Endothelial cell (in vitro differentiated cells): Measurements from ENCODE around the gene TMEFF1. TPM values are rescaled to one million over a fixed set of nuclear protein-coding genes. Genes with fewer than 3 reads are reported as not detected.

Experiments used
- DNase-seq: peaks from one replicate; pipeline ENCODE4 v3.0.0; 2021; ENCODE audit warnings: low spot score
- H3K27ac Mint-ChIP-seq: one replicate; pipeline ENCODE4 v1.8.0; 2021; ENCODE audit warnings: mixed read lengths, inconsistent platforms; ENCODE audit not compliant: unreplicated experiment
- H3K27me3 Mint-ChIP-seq: one replicate; pipeline ENCODE4 v1.8.0; 2021; ENCODE audit warnings: mild to moderate bottlenecking, moderate library complexity, mixed read lengths, inconsistent platforms; ENCODE audit not compliant: unreplicated experiment
- H3K36me3 Mint-ChIP-seq: one replicate; pipeline ENCODE4 v1.8.0; 2021; ENCODE audit warnings: mild to moderate bottlenecking, low read depth, mixed read lengths, inconsistent platforms; ENCODE audit not compliant: unreplicated experiment
- H3K4me1 Mint-ChIP-seq: one replicate; pipeline ENCODE4 v1.8.0; 2021; ENCODE audit warnings: mild to moderate bottlenecking, mixed read lengths, inconsistent platforms; ENCODE audit not compliant: unreplicated experiment
- H3K4me3 Mint-ChIP-seq: one replicate; pipeline ENCODE4 v1.8.0; 2021; ENCODE audit warnings: mild to moderate bottlenecking, mixed read lengths, inconsistent platforms; ENCODE audit not compliant: unreplicated experiment
- H3K9me3 Mint-ChIP-seq: one replicate; pipeline ENCODE4 v1.8.0; 2021; ENCODE audit warnings: mixed read lengths, inconsistent platforms; ENCODE audit not compliant: unreplicated experiment
- total RNA-seq: library from RNA; stranded (reverse); fragmentation: NEBNext Ultra II Directional; extraction: Animal tissue kit (Norgen Biotek cat#: 25700); gene quantifications from one replicate; pipeline ENCODE4 v1.2.1, GENCODE V29; 2021; ENCODE audit not compliant: unreplicated experiment
- TF ChIP-seq, protein P1 (sequence below): fragments of 200-600 bp; sonication (generic); IDR thresholded peaks from one replicate; pipeline ENCODE4 v1.5.0; 2021; ENCODE audit warnings: antibody characterized with exemption; ENCODE audit not compliant: unreplicated experiment

TMEFF1 gene
- total RNA-seq, 1 donor from 2014 or later: 45.8 TPM

DNA sequence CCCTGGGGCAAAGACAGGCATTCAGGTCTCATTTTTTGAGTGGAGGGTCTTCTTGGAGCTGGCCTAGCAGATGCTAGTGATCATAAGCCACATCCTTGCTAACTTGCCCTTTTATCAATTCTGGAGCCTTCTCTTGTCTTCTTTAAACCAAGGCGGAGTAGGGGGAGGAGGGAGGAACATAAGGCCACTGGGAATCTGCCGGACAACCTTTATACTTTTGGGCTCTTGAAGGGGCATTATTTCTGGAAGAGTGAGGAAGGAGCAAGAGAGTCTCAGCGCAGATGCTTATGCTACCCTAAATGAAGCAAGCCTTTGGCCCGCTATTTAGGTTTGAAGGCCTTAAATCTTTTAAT, 2.0 kb downstream of the TMEFF1 start:
- peak overlapping the region; percentile 88 for H3K27ac Mint-ChIP-seq
- peaks cover 12% of the 10 kb centered on the region for H3K27me3 Mint-ChIP-seq
- TF ChIP-seq, protein P1, sequence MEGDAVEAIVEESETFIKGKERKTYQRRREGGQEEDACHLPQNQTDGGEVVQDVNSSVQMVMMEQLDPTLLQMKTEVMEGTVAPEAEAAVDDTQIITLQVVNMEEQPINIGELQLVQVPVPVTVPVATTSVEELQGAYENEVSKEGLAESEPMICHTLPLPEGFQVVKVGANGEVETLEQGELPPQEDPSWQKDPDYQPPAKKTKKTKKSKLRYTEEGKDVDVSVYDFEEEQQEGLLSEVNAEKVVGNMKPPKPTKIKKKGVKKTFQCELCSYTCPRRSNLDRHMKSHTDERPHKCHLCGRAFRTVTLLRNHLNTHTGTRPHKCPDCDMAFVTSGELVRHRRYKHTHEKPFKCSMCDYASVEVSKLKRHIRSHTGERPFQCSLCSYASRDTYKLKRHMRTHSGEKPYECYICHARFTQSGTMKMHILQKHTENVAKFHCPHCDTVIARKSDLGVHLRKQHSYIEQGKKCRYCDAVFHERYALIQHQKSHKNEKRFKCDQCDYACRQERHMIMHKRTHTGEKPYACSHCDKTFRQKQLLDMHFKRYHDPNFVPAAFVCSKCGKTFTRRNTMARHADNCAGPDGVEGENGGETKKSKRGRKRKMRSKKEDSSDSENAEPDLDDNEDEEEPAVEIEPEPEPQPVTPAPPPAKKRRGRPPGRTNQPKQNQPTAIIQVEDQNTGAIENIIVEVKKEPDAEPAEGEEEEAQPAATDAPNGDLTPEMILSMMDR: no peak
- peak overlapping the region; percentile 99 for H3K4me3 Mint-ChIP-seq
- peaks cover 9% of the 10 kb centered on the region for H3K36me3 Mint-ChIP-seq
- DNase-seq: no peak
- H3K4me1 Mint-ChIP-seq: peaks cover 23% of the 10 kb centered on the region
- H3K9me3 Mint-ChIP-seq: no peaks in the 10 kb centered on the region

DNA sequence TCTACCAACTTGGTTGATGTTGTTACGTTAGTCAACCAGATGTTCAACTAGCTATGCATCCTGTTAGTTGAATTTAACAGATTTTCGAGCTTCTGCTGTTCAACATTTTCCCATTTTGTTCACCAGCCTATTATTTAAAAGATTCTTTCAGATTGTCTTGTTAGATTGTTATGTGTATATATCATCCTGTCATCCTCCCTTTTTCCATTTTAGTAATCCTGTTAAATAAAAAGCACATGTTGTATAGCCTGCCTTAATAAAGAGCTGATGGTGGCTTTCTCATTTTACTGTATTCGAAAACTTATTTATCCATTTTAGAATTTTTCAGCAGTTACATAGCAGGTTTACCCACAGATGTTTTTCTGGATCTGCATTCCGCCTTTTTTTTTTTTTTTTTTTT, 4.3 kb downstream of the TMEFF1 start:
- Mint-ChIP-seq H3K9me3 (no peaks in the 10 kb centered on the region), H3K4me3 (no peak overlapping the region), H3K36me3 (peaks cover 9% of the 10 kb centered on the region), H3K27me3 (peaks cover 12% of the 10 kb centered on the region), H3K27ac (no peak overlapping the region), H3K4me1 (peaks cover 26% of the 10 kb centered on the region)
- TF ChIP-seq, protein P1: no peak
- no peak for DNase-seq

DNA sequence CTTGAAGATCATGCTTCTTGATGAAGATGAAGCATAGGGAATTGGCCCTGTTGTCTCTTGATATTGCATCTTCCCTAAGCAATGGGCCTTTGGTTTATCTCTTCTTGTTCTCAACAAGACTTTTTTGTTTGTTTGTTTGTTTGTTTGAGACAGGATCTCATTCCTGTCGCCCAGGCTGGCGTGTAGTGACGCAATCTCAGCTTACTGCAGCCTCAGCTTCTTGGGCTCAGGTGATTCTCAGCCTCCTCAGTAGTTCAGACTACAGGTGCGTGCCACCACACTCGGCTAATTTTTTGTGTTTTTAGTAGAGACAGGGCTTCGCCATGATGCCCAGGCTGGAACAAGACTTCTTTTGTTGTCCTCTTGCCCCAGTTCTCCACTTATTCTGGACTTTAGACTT, 5.2 kb downstream of the TMEFF1 start:
- Mint-ChIP-seq H3K27ac (no peak overlapping the region), H3K27me3 (peaks cover 11% of the 10 kb centered on the region), H3K9me3 (no peaks in the 10 kb centered on the region), H3K36me3 (peaks cover 9% of the 10 kb centered on the region), H3K4me1 (peaks cover 30% of the 10 kb centered on the region), H3K4me3 (no peak overlapping the region)
- TF ChIP-seq, protein P1: no peak
- DNase-seq: no peak

GRCh38 chr9:100479820-100480219, 6.9 kb downstream of the TMEFF1 start:
- TF ChIP-seq, protein P1: no peak
- Mint-ChIP-seq H3K36me3 (peaks cover 2% of the 10 kb centered on the region), H3K4me3 (no peak overlapping the region), H3K27ac (no peak overlapping the region), H3K4me1 (peaks cover 25% of the 10 kb centered on the region), H3K9me3 (no peaks in the 10 kb centered on the region), H3K27me3 (peaks cover 8% of the 10 kb centered on the region)
- no peak for DNase-seq

DNA sequence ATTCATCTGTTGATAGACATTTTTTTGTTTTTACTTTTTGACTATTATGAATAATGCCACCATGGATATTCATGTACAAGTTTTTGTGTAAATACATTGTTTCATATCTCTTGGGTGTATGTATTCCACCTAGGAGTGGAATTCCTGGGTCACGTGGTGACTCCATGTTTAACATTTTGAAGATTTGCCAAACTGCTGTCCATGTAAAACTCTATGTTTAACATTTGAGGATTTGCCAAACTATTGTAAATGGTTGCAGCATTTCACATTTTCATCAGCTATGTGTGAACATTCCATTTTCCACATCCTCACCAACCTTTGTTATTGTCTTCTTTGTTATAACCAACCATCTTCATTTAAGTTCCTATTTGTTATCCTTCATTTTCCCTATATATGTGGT, 12.2 kb downstream of the TMEFF1 start:
- H3K27ac Mint-ChIP-seq: no peak overlapping the region
- TF ChIP-seq, protein P1: no peak
- no peak overlapping the region for H3K4me3 Mint-ChIP-seq
- H3K9me3 Mint-ChIP-seq: no peaks in the 10 kb centered on the region
- no peak for DNase-seq
- H3K36me3 Mint-ChIP-seq: no peaks in the 10 kb centered on the region
- H3K4me1 Mint-ChIP-seq: peaks cover 21% of the 10 kb centered on the region
- H3K27me3 Mint-ChIP-seq: peaks cover 5% of the 10 kb centered on the region
